GM19240 (cell line): ENCODE data around the gene PBX2.
"Not testable (repeated sequence)": the region's sequence is repeated elsewhere in the genome, so short reads cannot be mapped to it uniquely, and the experiment has no call there.

Source experiments
- DNase-seq: peaks from one replicate; pipeline ENCODE4 v3.0.0; 2011; ENCODE audit warnings: low spot score; ENCODE audit not compliant: insufficient read length

PBX2 gene

GRCh38 chr6:32187009-32187709, 2.8 kb downstream of the PBX2 start:
- DNase-seq = no peak

DNA sequence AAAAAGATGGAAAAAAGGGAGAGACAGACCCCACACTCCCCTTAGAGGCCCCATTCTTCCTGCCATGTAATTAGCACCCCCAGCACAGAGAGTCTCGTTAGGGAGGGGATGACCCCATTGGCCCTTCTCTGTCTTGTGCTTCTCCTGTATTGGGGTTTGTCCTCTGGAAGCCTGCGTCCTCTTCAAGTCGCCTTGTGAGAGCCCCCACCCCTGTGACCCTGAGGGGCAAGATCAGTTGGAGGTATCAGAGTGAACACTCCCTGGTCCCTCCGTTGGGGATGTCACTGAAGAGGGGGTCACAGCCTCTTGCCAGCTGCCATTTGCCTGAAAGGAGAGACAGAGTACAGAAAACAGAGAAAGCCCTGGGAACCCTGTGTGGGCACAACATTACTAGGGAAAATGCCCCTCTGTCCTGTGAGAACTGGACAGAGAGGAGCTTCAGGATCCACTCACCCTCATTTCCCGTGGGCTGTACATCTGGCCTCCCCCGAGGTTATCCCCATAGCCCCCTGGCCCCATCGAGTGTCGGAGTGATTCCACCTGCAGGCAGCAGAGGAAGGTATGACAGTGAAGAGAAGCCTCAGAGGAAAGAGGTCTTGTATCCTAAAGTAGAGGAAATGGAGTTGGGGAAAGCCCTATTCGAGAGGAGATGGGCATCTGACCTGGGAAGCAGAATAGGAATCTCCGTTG, 3.7 kb downstream of the PBX2 start:
- DNase-seq = not testable (repeated sequence)

GRCh38 chr6:32185681-32186131, 4.3 kb downstream of the PBX2 start:
- not testable (repeated sequence) for DNase-seq

DNA sequence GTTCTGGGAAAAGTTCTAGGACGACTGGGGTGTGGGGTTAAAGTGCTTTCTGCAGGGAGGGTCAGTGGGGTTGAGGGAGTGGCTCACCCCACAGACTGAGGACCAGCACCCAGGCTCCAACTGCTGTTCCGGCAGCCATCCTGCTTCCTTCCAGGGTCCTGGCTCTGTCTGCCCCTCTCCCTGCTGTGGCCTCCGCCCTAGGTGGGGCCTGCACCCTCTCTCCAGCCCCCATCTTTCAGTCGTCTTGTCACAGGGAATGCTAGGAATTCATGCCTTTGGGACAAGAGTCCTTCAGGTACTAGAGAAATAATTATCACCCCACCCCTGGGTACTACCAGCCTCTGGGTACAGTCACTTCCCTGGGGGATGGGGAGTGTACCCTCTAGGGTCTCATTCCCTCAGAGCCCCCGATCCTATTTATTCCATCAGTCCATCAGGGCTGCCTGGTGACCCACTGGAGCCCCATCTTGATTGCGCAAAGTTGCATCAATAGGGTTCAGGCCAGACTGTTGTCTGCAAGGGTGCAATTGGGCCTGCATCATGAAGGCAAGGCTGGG, 5.8 kb downstream of the PBX2 start, which contains the start of gene AGER:
Gene AGER, minus strand, starts transcription at position 170 of the 557 bp plus-strand sequence. Its CDS starts 31 bp downstream, at position 139.
- DNase-seq = no peak

- no peak for DNase-seq
Observed at GRCh38 chr6:32183483-32184083, 6.4 kb downstream of the PBX2 start.

DNA sequence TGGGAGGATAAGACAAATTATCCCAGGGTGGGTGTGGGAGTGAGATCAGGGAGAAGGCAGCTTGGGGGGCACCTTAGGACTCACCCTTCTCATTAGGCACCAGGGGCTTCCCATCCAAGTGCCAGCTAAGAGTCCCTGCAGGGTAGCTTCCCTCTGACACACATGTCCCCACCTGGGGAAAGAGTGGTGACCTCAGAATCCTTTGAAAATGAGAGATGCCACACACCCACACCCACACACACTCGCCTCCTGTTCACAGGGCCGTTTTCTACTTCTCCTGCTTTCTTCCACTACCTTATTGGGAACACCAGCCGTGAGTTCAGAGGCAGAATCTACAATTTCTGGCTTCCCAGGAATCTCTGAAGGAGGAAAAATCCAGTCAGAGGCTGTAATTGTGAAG, 7.0 kb downstream of the PBX2 start:
- DNase-seq = no peak

DNA sequence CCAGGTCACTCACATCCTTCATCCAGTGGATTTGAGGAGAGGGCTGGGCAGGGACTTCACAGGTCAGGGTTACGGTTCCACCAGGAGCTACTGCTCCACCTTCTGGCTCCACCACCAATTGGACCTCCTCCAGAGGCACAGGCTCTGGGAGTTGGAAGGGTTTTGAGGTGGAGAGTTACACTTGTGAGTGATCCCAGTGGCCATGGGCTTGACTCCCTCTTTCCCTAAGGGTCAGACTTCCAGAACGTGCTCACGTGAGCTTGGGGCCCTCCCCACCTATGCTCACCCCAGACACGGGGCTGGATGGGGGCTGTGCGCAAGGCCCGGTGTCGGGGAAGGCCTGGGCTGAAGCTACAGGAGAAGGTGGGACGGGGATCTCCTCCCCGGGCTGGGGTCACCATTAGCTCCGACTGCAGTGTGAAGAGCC, 7.4 kb downstream of the PBX2 start:
- no peak for DNase-seq

DNA sequence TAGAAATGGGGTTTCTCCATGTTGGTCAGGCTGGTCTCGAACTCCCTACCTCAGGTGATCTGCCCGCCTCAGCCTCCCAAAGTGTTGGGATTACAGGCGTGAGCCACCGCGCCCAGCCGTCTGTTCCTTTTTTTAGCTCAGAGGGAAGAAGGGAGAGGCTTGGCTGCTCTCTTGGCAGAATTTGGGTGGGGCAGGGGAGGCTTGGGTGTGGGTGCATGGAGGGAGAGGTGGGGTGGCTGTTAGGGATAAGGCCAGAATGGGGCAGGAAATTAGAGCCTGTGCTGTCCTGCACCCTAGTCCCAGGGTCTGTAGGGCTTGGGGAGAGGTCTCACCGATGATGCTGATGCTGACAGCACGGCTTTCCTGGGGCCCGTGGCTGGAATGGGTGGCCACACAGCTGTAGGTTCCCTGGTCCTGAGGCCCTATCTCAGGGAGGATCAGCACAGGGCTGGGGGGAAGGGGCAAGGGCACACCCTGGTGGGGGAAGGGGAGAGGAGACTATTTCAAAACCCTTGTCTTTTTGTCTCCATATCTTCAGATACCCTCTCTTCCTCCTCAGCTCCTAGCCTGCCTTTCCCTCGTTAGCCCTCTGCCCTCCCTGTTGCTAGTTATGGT, 8.0 kb downstream of the PBX2 start:
- DNase-seq = no peak

DNA sequence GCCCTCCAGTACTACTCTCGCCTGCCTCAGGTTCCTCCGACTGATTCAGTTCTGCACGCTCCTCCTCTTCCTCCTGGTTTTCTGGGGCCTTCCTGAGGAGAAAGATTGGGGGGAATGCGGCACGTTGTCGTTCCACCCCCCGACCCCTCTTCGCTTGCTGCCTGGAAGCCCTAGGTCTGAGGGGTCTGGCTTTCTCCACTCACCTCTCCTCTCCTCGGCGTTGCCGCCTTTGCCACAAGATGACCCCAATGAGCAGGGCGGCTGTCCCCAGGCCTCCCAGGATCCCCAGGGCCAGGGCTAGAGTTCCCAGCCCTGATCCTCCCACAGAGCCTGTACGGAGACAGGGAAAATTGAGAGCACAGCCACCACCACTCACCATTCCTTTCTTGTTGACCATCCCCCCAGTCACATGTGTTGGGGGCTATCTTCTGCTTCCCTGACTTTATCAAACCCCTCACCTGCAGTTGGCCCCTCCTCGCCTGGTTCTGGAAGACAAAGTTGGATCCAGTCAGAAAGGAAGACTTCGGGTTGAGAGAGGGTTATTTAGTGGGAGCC, 8.8 kb downstream of the PBX2 start:
- no peak for DNase-seq

GRCh38 chr6:32179766-32180405, 10.1 kb downstream of the PBX2 start:
- DNase-seq = no peak

DNA sequence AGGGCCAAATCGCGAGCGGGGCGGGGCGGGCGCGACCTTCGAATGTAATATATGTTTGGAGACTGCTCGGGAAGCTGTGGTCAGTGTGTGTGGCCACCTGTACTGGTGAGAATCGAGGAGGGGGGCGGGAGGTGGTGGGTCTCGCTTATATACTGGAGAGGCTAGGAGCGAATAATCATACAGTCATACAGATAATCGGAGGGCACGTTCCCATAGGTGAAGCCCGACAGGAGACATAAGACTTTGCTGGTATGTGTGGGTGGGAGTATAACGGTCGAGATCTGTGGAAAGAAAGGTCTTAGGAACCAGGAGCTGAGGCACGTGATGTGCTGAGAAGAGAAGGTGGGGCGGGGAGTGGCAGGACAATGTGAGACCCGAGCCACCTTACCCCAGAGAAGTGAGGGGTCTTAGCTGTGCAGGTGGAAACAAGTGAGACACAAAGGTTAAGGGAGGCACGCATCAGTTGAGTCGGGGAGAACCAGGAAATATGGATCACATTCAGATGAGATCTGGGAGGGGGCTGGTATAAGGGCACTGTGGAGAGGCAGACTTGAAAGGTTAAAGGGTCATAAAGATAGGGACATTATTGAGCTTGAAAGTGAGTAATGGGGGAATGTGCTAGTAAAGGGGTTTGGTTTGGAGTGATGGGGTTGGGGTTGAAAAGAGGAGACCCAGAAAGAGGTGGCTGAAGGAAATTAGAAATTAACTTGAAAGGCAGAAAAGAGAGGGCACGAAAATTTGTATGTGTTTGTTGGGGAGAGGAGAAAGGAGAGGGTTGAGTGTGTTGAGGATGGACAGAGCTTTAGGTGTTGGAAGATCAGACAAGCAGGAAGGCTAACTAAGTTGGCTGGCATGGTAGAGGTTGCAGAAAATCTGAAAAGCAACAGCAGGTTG, 11.2 kb downstream of the PBX2 start:
- DNase-seq = no peak

DNA sequence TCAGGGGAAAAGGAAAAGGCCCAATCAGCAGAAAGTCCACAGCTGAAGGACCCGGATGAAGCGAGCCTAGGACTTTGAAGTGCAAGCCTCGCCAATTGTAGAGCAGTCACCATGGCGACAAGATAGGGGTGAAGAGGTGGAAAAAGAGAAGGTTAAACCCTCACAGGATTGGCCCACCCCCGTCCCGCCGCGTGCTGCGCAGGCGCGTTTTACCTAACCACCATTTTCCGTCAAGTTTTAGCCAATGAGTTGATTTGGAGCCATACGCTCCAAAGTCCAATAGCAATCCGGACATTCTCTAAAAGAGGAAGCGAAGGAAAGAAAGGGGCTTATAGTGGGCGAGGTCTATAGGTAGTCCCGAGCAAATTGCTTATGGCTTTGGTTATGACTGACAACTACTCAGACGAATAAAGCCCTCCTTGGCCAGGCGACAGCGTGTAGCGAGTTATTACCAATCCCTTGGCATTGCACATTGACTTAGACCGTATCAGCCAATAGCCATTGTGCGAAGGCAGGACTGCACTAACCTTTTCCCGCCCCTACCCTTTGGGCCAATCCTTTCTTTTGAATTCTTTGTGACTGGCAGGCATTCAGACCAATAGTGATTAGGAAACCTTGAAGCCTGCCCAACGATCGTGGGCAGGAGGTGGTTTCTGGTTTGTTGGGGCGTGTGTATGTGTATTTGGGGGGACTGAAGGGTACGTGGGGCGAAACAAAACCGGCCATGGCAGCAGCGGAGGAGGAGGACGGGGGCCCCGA, 12.0 kb downstream of the PBX2 start, which contains the start of gene RNF5:
Gene RNF5, plus strand, starts transcription at position 618 of the 759 bp plus-strand sequence. Its CDS starts 107 bp downstream, at position 725.
- DNase-seq = peak; percentile 90

DNA sequence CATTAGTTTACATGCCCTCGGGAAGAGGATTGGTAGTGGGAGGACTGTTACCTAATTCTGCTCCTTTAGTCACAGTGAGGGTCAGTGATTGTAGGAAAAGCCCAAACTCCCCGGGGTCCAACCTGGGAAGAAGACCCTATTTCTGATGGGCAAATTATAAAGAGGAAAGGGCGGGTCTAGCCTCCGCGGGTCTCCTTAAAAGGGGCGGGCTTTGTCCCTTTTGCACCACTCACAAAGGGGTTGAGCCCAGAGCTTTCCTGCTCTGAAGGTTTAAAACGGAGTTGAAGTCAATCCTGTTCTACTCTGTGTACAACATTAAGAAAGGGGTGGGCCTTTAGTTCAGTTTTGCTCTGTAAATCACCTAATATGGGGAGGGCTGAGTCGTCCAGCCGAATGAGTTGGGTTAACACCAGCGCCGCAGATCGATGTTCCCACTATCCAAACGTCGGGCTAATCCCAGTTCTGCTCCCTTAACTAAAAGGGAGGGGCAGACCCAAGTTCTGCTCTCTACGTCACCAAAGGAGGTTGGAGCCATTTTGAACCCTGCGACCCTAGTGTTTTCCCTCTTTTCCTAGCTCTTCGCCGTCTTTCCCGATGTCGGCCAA, 12.7 kb downstream of the PBX2 start:
- no peak for DNase-seq

DNA sequence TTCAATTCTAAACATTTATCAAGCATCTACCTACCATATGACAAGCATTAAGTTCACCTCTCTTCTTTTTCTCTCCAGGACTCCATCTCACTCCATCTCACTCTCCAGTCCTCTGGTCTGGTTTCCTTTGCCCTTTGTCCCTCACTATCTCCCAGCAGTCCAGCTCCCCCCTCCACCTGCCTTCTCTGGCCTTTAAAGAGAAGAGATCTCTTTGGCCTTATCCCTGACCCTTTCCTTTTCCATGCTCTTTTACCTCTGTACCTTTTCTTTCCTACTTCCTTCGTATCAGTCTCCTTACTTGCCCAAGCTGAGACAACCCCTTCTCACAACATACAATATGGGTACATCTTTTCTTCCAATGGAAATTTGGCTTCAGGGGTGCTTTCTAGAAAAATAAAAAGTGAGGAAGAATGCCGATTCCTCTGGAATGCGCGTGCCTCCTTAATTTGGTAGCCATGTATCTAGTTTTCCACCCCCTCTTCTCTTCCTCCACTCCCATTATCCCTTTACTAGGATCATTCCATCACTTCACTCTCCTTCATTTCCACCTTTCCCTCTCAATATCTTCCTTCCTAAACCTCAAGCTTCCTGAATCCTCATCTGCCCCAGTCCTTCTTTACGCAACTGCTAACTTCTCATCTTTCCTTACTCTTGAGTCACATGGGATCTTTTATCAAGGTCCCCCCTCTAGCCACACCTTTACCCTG, 13.4 kb downstream of the PBX2 start:
- no peak for DNase-seq

DNA sequence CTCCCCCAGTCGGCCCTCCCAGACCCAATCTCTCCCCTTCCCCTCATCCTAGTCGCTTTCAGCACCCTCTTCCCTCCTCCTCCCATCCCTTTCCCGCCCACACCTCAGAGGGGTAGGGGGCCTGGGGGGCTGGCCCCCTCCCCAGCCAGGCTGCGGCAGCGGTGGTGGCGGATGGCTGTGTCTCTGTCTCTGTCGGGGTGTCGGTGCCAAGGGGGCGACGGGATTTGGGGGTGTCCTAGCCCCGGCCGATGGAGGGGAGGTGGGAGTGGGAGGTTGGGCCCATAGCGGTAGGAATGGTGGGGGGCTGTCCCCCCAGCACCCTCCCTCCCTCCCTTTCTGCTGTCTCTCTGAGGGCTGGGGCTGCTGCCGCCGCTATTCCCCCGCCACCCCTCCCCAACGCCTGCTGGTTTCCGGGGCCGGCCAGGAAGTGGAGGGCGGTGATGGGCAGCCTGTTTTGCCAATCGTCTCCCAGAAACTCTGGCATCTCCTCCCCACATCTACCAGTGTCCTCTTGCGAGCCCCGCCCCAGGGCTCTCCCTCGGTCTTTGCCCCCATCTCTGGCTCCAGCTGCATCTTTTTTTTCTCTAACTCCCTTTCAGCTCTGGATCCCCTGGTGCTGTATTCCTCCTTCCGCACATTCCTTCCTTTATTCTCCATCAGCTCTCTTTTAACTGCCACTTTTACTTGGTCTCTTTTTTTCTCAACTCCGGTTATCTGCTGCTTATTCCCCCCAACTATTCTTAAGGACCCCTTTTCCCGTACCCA, 14.1 kb downstream of the PBX2 start, which contains the start of gene AGPAT1:
Gene AGPAT1, minus strand, starts transcription at position 374 of the 765 bp plus-strand sequence. CDS start 4,588 bp downstream, outside the sequence.
- DNase-seq = peak; percentile 98

DNA sequence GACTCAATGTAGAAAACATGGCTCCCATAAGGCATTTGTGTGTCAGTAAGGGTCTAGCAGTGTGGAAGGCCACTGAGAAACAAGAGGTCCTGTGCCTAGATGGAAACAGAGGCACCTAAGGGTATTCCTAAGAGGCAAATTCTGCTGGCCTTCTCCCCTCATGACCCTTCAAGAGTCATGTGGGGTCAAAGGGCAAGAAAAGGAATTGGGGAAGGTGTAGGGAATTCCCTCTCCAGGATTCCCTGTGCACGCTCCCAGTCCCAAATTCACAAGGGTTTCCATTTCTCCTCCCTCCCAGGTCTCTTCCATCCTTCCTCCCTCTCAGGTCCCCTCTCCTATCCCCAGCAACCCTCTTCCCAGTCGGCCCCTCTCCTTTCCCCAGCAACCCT, 14.7 kb downstream of the PBX2 start:
- no peak for DNase-seq

DNA sequence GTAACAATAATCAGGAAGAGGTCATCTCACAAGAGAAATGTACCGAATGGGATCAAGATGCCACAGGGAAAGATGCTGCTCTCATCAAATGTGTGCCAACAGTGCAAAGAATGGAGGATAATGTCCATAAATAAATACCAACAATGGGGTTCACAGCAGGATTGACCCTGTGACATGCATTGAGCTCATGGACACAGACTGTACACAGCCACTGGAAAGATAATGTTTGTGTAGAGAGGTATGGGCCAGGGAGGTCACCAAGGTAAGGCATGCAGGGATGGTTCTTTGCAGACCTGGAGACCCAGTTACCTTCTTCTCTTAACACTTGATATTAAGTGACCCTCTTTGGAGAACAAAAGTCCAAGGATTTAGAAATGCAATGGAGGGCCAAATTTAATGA, 15.6 kb downstream of the PBX2 start:
- no peak for DNase-seq
